ENCODE measurements around the gene AGPAT3.

AGPAT3 gene

DNA sequence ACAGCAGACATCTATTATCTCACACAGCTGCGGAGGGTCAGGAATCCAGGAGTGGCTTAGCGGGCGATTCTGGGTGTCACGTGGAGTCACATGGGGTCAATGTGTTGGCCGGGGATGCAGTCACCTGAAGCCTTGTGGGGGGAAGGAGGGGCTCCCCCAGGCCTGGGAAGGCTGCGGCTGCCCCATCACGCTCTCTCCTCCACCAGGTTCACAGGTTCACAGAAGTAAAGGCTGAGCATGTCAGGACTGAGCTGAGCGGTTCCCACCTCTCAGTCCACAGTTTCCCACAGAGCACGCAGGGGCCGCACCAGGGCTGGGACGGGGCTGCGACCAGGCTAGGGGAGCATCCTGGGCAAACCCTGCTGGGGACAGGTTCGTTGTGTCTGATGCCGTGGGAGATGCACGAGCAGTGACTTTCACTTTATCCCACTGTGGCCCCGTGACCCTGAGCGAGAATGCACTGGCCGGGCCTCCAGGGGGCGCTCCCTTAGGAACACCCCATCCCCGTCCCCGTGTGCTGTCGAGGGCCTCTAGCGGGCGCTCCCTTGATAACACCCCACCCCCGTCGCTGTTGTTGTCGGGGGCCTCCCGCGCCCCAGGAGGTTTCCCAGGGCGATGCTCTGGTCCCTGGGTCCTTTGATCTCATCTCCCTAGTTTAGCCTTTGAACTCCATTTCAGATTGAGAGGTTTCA, 73.9 kb downstream of the AGPAT3 start:
- TF ChIP-seq, protein P1, sequence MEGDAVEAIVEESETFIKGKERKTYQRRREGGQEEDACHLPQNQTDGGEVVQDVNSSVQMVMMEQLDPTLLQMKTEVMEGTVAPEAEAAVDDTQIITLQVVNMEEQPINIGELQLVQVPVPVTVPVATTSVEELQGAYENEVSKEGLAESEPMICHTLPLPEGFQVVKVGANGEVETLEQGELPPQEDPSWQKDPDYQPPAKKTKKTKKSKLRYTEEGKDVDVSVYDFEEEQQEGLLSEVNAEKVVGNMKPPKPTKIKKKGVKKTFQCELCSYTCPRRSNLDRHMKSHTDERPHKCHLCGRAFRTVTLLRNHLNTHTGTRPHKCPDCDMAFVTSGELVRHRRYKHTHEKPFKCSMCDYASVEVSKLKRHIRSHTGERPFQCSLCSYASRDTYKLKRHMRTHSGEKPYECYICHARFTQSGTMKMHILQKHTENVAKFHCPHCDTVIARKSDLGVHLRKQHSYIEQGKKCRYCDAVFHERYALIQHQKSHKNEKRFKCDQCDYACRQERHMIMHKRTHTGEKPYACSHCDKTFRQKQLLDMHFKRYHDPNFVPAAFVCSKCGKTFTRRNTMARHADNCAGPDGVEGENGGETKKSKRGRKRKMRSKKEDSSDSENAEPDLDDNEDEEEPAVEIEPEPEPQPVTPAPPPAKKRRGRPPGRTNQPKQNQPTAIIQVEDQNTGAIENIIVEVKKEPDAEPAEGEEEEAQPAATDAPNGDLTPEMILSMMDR (IDR thresholded peaks at IDR 0.05; ENCODE audit: low read depth, low read length) = peak; percentile 97
- peak overlapping the region; percentile 21 for H3K4me3 ChIP-seq (ENCODE audit: low read depth, low read length)
- DNase-seq (ENCODE audit: low read depth, low spot score) = peak; percentile 51
- in situ Hi-C loops (cut with HindIII; ENCODE audit: low sequenced_read_pairs) = no loop called here

DNA sequence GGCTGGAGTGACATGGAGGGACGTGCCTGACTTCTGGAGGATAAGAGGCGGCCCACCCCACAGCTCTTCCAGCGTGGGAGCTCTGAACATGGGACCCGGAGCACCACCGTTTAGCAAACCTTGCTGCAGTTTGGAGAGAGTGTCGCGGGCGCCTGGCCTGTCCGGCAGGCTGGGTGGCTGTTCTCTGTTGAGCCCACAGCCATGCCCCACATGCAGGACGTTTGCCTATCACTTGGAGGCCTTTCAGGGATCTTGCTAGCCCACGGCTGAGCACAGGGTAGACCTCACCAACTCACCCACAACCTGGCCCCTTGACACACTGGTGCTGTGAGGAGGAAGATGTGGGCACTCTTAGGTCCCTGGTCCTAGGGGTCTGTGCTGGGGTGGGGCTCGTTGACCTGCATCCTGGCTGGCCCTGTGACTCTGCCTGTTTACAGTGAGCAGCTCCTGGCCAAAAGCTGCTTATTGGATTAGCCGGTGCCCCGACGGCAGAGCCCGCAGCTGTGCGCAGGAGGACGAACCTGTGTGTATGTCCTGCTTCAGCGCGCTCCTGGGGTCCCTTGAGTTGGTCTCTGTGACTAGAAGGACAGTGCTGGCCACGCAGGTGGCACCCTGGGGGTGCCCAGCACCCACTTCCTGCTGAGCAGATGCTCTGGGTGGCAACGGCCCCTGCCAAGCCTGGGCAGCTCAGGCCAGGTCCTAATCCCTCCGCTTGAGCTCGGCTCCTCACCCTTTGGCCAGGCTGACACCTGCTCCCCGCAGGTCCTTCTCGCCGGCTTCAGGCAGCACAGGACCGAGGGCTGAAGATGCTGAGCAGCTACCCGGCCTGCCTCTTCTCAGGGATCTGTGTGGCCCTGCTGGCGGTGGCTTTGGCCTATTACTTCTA, 74.7 kb downstream of the AGPAT3 start:
- in situ Hi-C loops (cut with HindIII; ENCODE audit: low sequenced_read_pairs) = no loop called here
- TF ChIP-seq, protein P1 (IDR thresholded peaks at IDR 0.05; ENCODE audit: low read depth, low read length) = no peak
- no peak overlapping the region for H3K4me3 ChIP-seq (ENCODE audit: low read depth, low read length)
- no peak for DNase-seq (ENCODE audit: low read depth, low spot score)

DNA sequence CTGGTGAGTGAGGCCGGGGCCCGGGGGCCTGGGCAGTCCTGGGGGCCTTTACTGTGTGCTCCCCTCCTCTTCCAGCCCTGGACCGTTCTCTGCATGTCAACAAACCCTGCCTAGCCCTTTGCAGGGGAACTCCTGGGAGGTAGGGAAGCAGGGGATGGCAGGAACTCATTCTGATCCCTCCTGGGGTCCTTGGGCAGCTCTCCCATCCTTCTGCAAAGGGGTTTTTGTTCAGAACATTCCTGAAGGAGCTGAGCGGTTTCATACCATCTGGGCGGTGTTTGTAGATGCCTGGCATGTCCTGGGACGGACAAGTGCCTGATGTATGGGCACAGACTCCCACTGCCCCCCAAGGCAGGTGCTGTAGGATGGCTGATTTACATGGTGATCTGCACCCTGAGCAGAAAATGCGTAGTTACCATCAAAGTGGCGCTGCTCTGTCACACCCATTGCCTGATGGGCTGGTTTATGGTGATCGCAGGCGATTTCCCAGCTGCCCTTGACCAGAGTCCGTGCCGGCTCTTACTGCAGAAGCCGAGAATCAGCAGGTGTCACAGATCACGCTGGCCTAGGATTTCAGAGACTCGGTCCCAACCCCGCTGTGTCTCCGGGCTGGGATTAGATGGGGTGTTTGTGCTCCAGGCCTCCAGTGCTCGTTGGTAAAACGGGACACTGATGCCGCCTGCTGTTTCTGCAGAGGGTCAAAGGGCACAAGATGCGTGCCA, 75.5 kb downstream of the AGPAT3 start:
- in situ Hi-C loops (cut with HindIII; ENCODE audit: low sequenced_read_pairs) = no loop called here
- no peak overlapping the region for H3K4me3 ChIP-seq (ENCODE audit: low read depth, low read length)
- TF ChIP-seq, protein P1 (IDR thresholded peaks at IDR 0.05; ENCODE audit: low read depth, low read length) = no peak
- no peak for DNase-seq (ENCODE audit: low read depth, low spot score)

DNA sequence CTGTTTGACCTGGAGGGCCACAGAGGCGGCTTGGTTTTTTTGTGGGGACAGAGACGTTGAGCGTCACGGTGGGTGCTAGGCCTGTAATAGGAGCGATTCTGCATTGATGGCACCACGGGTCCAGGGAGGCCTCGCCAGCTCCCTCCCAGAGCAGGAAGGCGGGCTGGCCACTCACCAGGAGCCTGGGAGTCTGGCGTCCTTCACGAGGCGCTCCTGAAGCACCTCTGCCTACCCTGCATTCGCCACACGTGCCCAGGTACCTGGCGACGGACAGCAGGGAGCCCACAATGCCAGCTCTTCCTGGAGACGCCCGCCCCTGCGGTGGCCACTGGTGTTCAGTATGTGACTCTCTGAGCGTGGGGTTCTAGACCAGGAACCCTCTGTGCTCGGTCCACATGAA, 77.2 kb downstream of the AGPAT3 start:
- no peak for DNase-seq (ENCODE audit: low read depth, low spot score)

DNA sequence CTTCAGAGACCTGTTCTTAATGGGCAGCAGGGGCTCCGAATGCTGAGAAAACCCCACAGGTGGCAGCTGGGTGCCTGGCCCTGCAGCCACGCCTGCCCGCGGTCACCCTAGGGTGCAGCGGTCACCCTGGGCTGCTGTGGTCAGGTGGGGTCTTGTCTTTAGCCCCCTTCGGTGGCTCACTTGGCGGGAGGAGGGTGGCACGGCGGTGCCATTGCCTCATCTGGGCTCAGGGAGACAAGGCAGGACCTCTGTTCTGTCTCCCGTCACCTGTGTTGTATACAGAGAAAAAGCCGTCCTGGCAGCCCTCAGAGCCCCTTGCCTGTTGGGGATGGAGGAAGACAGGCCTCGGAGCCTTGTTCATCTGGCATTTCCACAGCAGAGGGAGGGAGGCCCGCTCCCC, 77.6 kb downstream of the AGPAT3 start:
- no peak for DNase-seq (ENCODE audit: low read depth, low spot score)
- in situ Hi-C loops (cut with HindIII; ENCODE audit: low sequenced_read_pairs) = no loop called here
- TF ChIP-seq, protein P1 (IDR thresholded peaks at IDR 0.05; ENCODE audit: low read depth, low read length) = no peak
- no peak overlapping the region for H3K4me3 ChIP-seq (ENCODE audit: low read depth, low read length)

More for the DNA sequence above, 77.2 kb downstream of the AGPAT3 start:
- H3K4me3 ChIP-seq (ENCODE audit: low read depth, low read length) = no peak overlapping the region
- in situ Hi-C loops (cut with HindIII; ENCODE audit: low sequenced_read_pairs) = no loop called here
- TF ChIP-seq, protein P1 (IDR thresholded peaks at IDR 0.05; ENCODE audit: low read depth, low read length) = no peak

DNA sequence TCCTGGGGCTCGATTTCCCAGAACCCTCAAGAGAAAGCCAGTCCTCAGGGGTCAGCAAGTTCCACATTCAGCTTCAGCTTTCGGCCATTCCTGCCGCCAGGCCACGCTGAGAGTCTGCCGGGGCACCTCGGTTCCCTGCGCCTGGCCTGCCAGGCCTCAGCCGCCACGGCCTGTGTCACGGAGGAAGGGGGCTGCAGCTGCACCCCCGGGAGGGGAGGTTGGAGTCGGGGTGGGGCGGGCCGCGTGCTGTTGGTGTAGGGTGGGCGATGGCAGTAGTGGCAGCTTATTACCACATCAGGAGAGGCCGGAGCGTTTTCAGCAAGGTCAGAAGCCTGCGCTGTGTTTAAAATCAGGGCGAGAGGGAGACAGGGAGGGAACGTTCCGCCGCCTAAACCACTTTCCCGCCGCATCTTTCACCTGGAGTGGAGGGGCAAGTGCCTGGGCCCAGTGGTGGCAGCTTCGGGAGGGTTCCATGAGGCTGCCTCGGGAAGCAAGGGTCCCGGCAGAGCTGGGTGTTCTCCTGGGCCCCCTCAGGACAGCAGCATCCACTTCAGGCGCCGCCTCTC, 78.6 kb downstream of the AGPAT3 start:
- no peak for DNase-seq (ENCODE audit: low read depth, low spot score)
- TF ChIP-seq, protein P1 (IDR thresholded peaks at IDR 0.05; ENCODE audit: low read depth, low read length) = no peak
- in situ Hi-C loops (cut with HindIII; ENCODE audit: low sequenced_read_pairs) = no loop called here
- H3K4me3 ChIP-seq (ENCODE audit: low read depth, low read length) = no peak overlapping the region
